ENCODE measurements around the gene TAS2R40. TPM values are rescaled to one million over a fixed set of nuclear protein-coding genes. Genes with fewer than 3 reads are reported as not detected.

Gene TAS2R40
- total and polyA plus RNA-seq, 10 of the 15 experiments (the other 5 are each of a cell fraction or from before 2014, with no cell fraction given), result not detected

GRCh38 chr7:143243111-143243510, 21.3 kb downstream of the TAS2R40 start:
- H3K79me2 ChIP-seq (ENCODE audit: control insufficient read depth, insufficient read depth, low read length), result no peaks in the 10 kb centered on the region
- no peaks in the 10 kb centered on the region; the same call in 2 of the 3 replicates for H3K9me3 ChIP-seq (replicated peaks; ENCODE audit: control insufficient read depth, insufficient read depth, low read length)
- H3K4me1 ChIP-seq (ENCODE audit: control insufficient read depth, insufficient read depth, low read length), result no peaks in the 10 kb centered on the region
- no peak overlapping the region for H3K9ac ChIP-seq (ENCODE audit: control insufficient read depth, insufficient read depth, low read length)
- ChIA-PET SMC1A (ENCODE audit: uncharacterized antibody, unreplicated experiment) (interaction anchor here (1.2 to 1.7 kb wide), 3 partner anchors 66 to 175 kb away, joined by 3 to 4 read pairs (median 3); no protein-coding TSS in a partner anchor), POLR2A (interaction anchor here (0.6 kb wide), 2 partner anchors 230 to 610 kb away, joined by 3 to 4 read pairs; no protein-coding TSS in a partner anchor), RAD21 (ENCODE audit: unreplicated experiment) (interaction anchor here (0.9 to 1.4 kb wide), 3 partner anchors 62 to 181 kb away, joined by 3 to 4 read pairs (median 4); no protein-coding TSS in a partner anchor), CTCF (interaction anchor here (0.7 to 6.9 kb wide), 5 partner anchors 45 to 173 kb away, joined by 3 to 124 read pairs (median 3); partner anchors contain the start of gene CASP2)
- 69% methylated on average over 6 of the region's 7 CpGs for WGBS (ENCODE audit: insufficient coverage, insufficient replicate concordance, low lambda C conversion rate, missing lambda C conversion rate)
- no peak for DNase-seq (ENCODE audit: low read depth, low spot score)
- H4K20me1 ChIP-seq (ENCODE audit: control insufficient read depth, insufficient read depth), result no peaks in the 10 kb centered on the region
- intact Hi-C loops (cut with micrococcal nuclease; ENCODE audit: unreplicated experiment) (loop anchor here (10.0 kb wide), 1 partner anchor 882 kb away; the partner anchor contains the start of gene OR2A14), in situ Hi-C loops (cut with MboI) (no loop called here)
- no peak overlapping the region for H3K4me2 ChIP-seq (ENCODE audit: control insufficient read depth, insufficient read depth)
- H3K27ac ChIP-seq (ENCODE audit: control insufficient read depth, insufficient read depth), result no peak overlapping the region
- H2AFZ ChIP-seq (ENCODE audit: control insufficient read depth, low read depth, low read length), result no peak overlapping the region
- H3K36me3 ChIP-seq (ENCODE audit: control insufficient read depth in 2 of 2, insufficient read depth in 2 of 2, low read length in 1 of 2), result no peaks in the 10 kb centered on the region
- no peaks in the 10 kb centered on the region for H3K27me3 ChIP-seq (replicated peaks in 1 of 2; ENCODE audit: control insufficient read depth in 2 of 2, insufficient read depth in 2 of 2, low read length in 1 of 2)
- no peak for ATAC-seq
- BruUV-seq (replicated peaks), result no TSS peak
- FAIRE-seq, result no peak
- no peak for TF ChIP-seq NR2C2 (IDR thresholded peaks at IDR 0.05; ENCODE audit: borderline replicate concordance, control insufficient read depth, insufficient read length, low read depth)
- TF ChIP-seq ZBED1 (IDR thresholded peaks at IDR 0.05; ENCODE audit: borderline replicate concordance), result no peak
- TF ChIP-seq TBL1XR1 (IDR thresholded peaks at IDR 0.05; ENCODE audit: low read depth, low read length), result no peak
- TF ChIP-seq SUPT20H (IDR thresholded peaks at IDR 0.05; ENCODE audit: borderline replicate concordance, control insufficient read depth, low read depth, low read length), result no peak
- TF ChIP-seq E2F8 (IDR thresholded peaks at IDR 0.05; ENCODE audit: low read depth, partially characterized antibody), result no peak
- no peak for TF ChIP-seq EP300 (IDR thresholded peaks at IDR 0.05; ENCODE audit: borderline replicate concordance in 1 of 2, control insufficient read depth in 1 of 2, low read depth in 2 of 2, low read length in 2 of 2)
- no peak for TF ChIP-seq MYB (IDR thresholded peaks at IDR 0.05; ENCODE audit: borderline replicate concordance, low read depth, low read length)
- TF ChIP-seq IRF3 (IDR thresholded peaks at IDR 0.05), result no peak
- no peak for TF ChIP-seq YY1 (IDR thresholded peaks at IDR 0.05; ENCODE audit: low read depth, low read length)
- no peak for TF ChIP-seq TAF1 (IDR thresholded peaks at IDR 0.05; ENCODE audit: borderline replicate concordance, low read depth, low read length)
- no peak for TF ChIP-seq ATF3 (IDR thresholded peaks at IDR 0.05; ENCODE audit: borderline replicate concordance, extremely low read depth, low read depth, low read length)
- no peak for TF ChIP-seq RAD51 (IDR thresholded peaks at IDR 0.05)
- TF ChIP-seq RELB (IDR thresholded peaks at IDR 0.05; ENCODE audit: low read depth), result no peak
- no peak overlapping the region for H3K4me3 ChIP-seq
